ENCODE measurements around the gene PHF11. TPM values are rescaled to one million over a fixed set of nuclear protein-coding genes. Genes with fewer than 3 reads are reported as not detected.
A peak's percentile ranks its signal among the peaks of the same experiment; 100 is the strongest.
"Not testable (repeated sequence)": the region's sequence is repeated elsewhere in the genome, so short reads cannot be mapped to it uniquely, and the experiment has no call there.

PHF11 gene
- polyA plus RNA-seq, 3 donors = 63.4 to 68.8 (median 68.4) TPM

GRCh38 chr13:49494645-49495044 lies 1.1 kb upstream of the PHF11 start:
- TF ChIP-seq, protein P1, sequence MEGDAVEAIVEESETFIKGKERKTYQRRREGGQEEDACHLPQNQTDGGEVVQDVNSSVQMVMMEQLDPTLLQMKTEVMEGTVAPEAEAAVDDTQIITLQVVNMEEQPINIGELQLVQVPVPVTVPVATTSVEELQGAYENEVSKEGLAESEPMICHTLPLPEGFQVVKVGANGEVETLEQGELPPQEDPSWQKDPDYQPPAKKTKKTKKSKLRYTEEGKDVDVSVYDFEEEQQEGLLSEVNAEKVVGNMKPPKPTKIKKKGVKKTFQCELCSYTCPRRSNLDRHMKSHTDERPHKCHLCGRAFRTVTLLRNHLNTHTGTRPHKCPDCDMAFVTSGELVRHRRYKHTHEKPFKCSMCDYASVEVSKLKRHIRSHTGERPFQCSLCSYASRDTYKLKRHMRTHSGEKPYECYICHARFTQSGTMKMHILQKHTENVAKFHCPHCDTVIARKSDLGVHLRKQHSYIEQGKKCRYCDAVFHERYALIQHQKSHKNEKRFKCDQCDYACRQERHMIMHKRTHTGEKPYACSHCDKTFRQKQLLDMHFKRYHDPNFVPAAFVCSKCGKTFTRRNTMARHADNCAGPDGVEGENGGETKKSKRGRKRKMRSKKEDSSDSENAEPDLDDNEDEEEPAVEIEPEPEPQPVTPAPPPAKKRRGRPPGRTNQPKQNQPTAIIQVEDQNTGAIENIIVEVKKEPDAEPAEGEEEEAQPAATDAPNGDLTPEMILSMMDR (IDR thresholded peaks at IDR 0.05) = no peak
- Mint-ChIP-seq H3K36me3 (peaks cover 26 to 29% of the 10 kb centered on the region in 2 donors), H3K9me3 (no peaks in the 10 kb centered on the region), H3K4me1 (peaks cover 24% of the 10 kb centered on the region), H3K27ac (peak overlapping the region; percentile 97 to 99 (median 99)), H3K4me3 (peak overlapping the region; percentile 53 to 97), H3K27me3 (ENCODE audit: low read depth in 3 of 3) (peaks cover 0 to 3% (median 0%) of the 10 kb centered on the region in 3 donors)
- peak overlapping the region; percentile 84 for H3K4me2 ChIP-seq (replicated peaks; ENCODE audit: extremely low read depth, low read length, poor library complexity, severe bottlenecking)
- peak overlapping the region; percentile 88 for H3K9ac ChIP-seq (ENCODE audit: insufficient read depth, low read length, poor library complexity, severe bottlenecking)
- H3K27me3 ChIP-seq (ENCODE audit: control insufficient read depth in 2 of 2, insufficient read depth in 2 of 2, low read length in 2 of 2) = no peaks in the 10 kb centered on the region
- WGBS (ENCODE audit: insufficient coverage) = no CpG with 5 or more reads among the region's 2 CpGs
- H3K9me3 ChIP-seq (replicated peaks in 1 of 2; ENCODE audit: control insufficient read depth in 1 of 2, insufficient read depth in 1 of 2, low read length in 2 of 2) = no peaks in the 10 kb centered on the region
- DNase-seq = peak in 1 of 3 donors; percentile 7
- H3K79me2 ChIP-seq (ENCODE audit: insufficient read depth, low read length) = peaks cover 18% of the 10 kb centered on the region
- H2AFZ ChIP-seq (ENCODE audit: insufficient read depth, low read depth, low read length, poor library complexity, severe bottlenecking) = peak overlapping the region; percentile 80
- H3K36me3 ChIP-seq (replicated peaks in 1 of 2; ENCODE audit: control insufficient read depth in 1 of 2, insufficient read depth in 2 of 2, low read length in 2 of 2) = peaks cover 13 to 31% of the 10 kb centered on the region in 2 donors
- intact Hi-C loops (cut with micrococcal nuclease) = loop anchor here in 1 of 2 donors (5.0 kb wide), 1 partner anchor 47 kb away; no protein-coding TSS in a partner anchor
- H3K4me3 ChIP-seq (replicated peaks in 1 of 3; ENCODE audit: low read depth in 2 of 3, low read length in 3 of 3) = peak overlapping the region; percentile 79 to 89 (median 85)
- H3K4me1 ChIP-seq (ENCODE audit: control insufficient read depth in 1 of 2, insufficient read depth in 2 of 2, low read length in 2 of 2) = peaks cover 17 to 26% of the 10 kb centered on the region in 2 donors
- peak overlapping the region; percentile 94 for H3K27ac ChIP-seq (ENCODE audit: low read depth in 1 of 2, low read length in 2 of 2)
- no peaks in the 10 kb centered on the region for H4K20me1 ChIP-seq (ENCODE audit: insufficient read depth, low read length)

- intact Hi-C loops (cut with micrococcal nuclease) = loop anchor here in 1 of 2 donors (5.0 kb wide), 1 partner anchor 50 kb away; no protein-coding TSS in a partner anchor
- H3K9ac ChIP-seq (ENCODE audit: insufficient read depth, low read length, poor library complexity, severe bottlenecking) = peak overlapping the region; percentile 88
- WGBS (ENCODE audit: insufficient coverage) = 67% methylated on average over 3 of the region's 11 CpGs
- peaks cover 18% of the 10 kb centered on the region for H3K79me2 ChIP-seq (ENCODE audit: insufficient read depth, low read length)
- peak in 1 of 3 donors; percentile 13 for DNase-seq
- H3K27ac ChIP-seq (ENCODE audit: low read depth in 1 of 2, low read length in 2 of 2) = peak overlapping the region; percentile 76 to 92
- H3K4me1 Mint-ChIP-seq = peaks cover 26% of the 10 kb centered on the region
- not testable (repeated sequence) for H4K20me1 ChIP-seq (ENCODE audit: insufficient read depth, low read length); H3K27me3 Mint-ChIP-seq (ENCODE audit: low read depth in 3 of 3); H3K9me3 Mint-ChIP-seq; H3K27me3 ChIP-seq (ENCODE audit: control insufficient read depth in 2 of 2, insufficient read depth in 2 of 2, low read length in 2 of 2); H3K9me3 ChIP-seq (replicated peaks in 1 of 2; ENCODE audit: control insufficient read depth in 1 of 2, insufficient read depth in 1 of 2, low read length in 2 of 2)
- peaks cover 17 to 26% of the 10 kb centered on the region in 2 donors for H3K4me1 ChIP-seq (ENCODE audit: control insufficient read depth in 1 of 2, insufficient read depth in 2 of 2, low read length in 2 of 2)
- peak overlapping the region; percentile 84 to 94 for H3K4me3 Mint-ChIP-seq
- H2AFZ ChIP-seq (ENCODE audit: insufficient read depth, low read depth, low read length, poor library complexity, severe bottlenecking) = peak overlapping the region; percentile 95
- H3K36me3 ChIP-seq (replicated peaks in 1 of 2; ENCODE audit: control insufficient read depth in 1 of 2, insufficient read depth in 2 of 2, low read length in 2 of 2) = peaks cover 16 to 41% of the 10 kb centered on the region in 2 donors
- H3K27ac Mint-ChIP-seq = peak overlapping the region in 6 of 7 donors; percentile 72 to 97 (median 91)
- H3K4me3 ChIP-seq (replicated peaks in 1 of 3; ENCODE audit: low read depth in 2 of 3, low read length in 3 of 3) = peak overlapping the region; percentile 79 to 89 (median 85)
- peak overlapping the region; percentile 84 for H3K4me2 ChIP-seq (replicated peaks; ENCODE audit: extremely low read depth, low read length, poor library complexity, severe bottlenecking)
- H3K36me3 Mint-ChIP-seq = peaks cover 29 to 44% of the 10 kb centered on the region in 2 donors
These were observed 1.1 kb downstream of the PHF11 start for GRCh38 chr13:49496837-49497236.

Data from CD14-positive monocyte (primary cell).